B cell (primary cell): ENCODE measurements around the gene NME9.

Source experiments
- CTCF ChIP-seq: fragments of 200-600 bp; IDR thresholded peaks from one replicate; pipeline ENCODE4 v1.8.0; 2022; ENCODE audit warnings: antibody characterized with exemption, mild to moderate bottlenecking
- EZH2 ChIP-seq: IDR thresholded peaks from 2 replicates; pipeline ENCODE4 v1.6.1; 2012; ENCODE audit warnings: borderline replicate concordance, low read depth, mild to moderate bottlenecking, moderate library complexity, low read length; ENCODE audit not compliant: insufficient read depth, poor library complexity, severe bottlenecking

- TF ChIP-seq CTCF (no peak), EZH2 (no peak)
These were observed 10.9 kb upstream of the NME9 start for GRCh38 chr3:138340511-138340910.
